ENCODE data around the gene NBPF9.
"Not testable (repeated sequence)": the region's sequence is repeated elsewhere in the genome, so short reads cannot be mapped to it uniquely, and the experiment has no call there.

The NBPF9 gene

DNA sequence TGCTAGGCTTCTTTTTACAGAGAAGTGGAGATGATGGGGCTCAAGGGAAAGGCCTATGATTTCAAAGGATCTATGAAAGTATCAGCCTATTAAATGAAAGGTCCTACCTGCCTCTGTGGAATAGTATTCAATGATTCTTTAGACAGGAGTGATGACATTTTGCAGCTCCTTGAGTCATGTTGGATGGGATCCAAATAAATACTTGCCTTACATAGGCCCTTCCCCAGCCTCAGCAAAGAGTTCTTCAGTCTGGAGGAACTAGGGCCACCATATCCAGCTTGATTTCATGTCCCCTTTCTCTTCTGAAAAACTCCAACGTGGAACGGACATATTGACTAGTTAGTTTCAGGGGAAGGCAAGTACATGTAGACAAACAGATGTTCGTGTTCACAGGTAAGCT is 87.8 kb downstream of the NBPF9 start:
- H3K4me3 ChIP-seq (ENCODE audit: low read depth, low read length): not testable (repeated sequence)

DNA sequence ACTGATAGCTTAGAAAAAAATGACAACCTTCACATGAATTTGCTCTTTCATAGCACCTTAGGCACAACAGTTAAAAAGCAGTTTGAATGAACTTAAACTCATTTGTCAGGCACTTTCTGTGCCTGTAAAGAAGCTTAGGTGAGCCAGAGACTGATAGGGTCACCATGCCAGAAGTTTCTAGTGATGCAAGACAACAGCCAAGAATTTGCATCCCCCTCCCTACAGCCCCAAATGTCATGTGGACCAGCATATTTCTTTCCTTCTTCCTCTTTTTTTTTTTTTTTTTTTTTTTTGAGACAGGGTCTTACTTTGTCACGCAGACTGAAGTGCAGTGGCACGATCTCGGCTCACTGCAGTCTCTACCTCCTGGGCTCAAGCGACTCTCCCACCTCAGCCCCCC is 89.8 kb downstream of the NBPF9 start:
- not testable (repeated sequence) for H3K4me3 ChIP-seq (ENCODE audit: low read depth, low read length)

DNA sequence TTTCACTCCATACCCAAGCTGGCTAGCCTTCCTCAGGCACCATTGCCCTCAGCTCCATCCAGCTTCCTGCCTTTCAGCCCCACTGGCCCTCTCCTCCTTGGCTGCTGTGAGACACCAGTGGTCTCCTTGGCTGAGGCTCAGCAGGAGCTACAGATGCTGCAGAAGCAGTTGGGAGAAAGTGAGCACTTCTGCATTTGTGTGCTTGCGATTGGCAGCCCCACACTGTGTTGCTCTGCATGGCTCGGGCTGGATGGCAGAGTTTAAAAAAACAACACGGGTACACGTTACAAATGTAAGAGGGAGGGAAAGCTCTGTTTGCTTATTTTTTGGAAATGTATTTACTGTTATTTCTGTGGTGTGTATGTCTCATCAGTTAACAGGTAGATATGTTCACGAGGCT is 90.8 kb downstream of the NBPF9 start:
- not testable (repeated sequence) for H3K4me3 ChIP-seq (ENCODE audit: low read depth, low read length)

DNA sequence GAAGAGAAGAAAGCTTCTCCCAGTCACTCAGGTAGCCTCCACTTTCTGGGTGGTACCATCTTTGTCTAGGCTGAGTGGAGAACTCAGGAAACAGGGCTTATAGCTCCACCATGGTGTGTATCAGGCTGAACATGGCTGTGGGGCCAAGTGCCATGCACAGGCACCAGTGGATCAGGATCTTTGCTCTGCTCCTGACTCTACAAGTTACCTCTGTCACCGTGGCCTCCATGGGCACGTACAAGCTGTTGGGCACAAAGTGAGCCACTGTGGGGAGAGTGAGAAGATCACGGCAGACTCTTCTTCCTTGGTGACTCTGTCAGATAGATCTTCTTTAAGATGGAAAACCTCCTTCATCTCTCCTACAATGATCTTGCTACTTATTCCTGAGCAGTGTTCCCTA is 93.6 kb downstream of the NBPF9 start:
- H3K4me3 ChIP-seq (ENCODE audit: low read depth, low read length): not testable (repeated sequence)

DNA sequence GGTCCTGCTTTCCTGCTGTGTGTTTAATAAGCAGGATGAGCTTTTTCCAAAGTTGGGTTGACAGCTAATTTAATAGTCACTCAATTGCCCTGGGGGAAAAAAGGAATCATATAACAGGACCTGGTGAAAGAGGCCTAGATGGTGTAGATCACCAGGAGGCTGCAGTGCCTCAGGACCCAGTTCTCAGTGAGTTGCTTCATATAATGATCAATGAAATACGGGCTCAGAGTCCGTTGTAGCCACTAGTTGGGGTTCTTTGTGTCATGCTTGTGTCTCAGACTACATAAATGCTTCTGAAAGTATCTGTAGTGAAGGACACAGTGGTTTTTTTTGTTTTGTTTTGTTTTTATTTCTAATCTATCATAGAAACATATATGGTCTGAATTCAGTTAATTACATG is 94.6 kb downstream of the NBPF9 start:
- not testable (repeated sequence) for H3K4me3 ChIP-seq (ENCODE audit: low read depth, low read length)

DNA sequence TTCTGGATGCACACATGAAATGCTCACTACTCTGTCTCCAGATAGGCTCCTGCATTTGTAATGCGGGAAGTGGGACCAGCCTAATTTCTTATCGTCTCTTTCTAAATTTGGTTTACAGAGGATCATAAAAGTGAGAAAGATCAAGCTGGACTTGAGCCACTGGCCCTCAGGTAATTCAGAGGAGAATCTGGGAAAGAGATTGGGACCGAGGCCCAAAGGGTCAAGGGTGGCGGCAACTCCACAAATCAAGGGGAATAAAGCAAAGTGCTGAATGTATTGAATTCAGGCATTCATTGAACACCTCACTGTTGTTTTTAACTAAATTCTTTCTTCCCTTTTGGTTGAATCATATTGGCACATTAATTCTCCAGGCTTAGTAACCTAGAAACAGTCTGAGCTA is 95.0 kb downstream of the NBPF9 start:
- not testable (repeated sequence) for H3K4me3 ChIP-seq (ENCODE audit: low read depth, low read length)

Measured in iPS-11a (cell line).